ENCODE data around the gene SHE.
"Not testable (repeated sequence)": the region's sequence is repeated elsewhere in the genome, so short reads cannot be mapped to it uniquely, and the experiment has no call there.

The SHE gene

DNA sequence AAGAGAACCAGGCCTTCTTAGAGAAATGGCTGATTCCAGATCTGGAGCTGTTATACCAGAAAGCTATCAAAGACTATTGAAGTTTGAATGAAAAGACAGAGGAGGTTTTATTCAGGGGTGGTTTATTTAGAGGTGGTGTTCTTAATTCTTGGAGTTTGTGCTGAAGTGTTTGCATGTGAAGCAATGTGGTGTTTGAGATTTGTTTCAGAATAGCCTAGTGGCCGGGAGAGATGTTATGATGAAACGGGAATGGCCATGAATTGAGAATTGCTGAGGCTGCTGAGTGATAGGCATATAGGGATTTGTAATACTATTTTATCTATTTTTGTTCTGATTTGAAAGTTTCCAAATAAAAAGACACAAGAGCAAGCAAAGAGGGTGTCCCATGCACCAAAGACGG, 10.5 kb upstream of the SHE start:
- DNase-seq: no peak

DNA sequence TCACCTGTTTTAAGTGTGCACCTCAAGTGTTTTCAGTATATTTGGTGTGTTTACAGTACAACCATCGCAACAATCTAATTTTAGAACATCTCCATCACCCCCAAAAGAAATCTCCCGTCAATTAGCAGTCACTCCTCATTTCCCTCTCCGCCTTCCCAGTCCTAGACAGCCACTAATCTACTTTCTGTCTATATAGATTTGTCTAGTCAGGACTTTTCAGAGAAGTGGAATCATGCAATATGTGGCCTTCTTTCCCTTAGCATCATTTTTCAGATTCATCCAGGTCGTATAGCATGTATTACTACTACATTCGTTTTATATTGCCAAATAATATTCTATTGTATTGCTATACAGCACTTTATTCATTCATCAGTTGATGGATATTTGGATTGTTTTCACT, 1.7 kb upstream of the SHE start:
- DNase-seq: no peak

DNA sequence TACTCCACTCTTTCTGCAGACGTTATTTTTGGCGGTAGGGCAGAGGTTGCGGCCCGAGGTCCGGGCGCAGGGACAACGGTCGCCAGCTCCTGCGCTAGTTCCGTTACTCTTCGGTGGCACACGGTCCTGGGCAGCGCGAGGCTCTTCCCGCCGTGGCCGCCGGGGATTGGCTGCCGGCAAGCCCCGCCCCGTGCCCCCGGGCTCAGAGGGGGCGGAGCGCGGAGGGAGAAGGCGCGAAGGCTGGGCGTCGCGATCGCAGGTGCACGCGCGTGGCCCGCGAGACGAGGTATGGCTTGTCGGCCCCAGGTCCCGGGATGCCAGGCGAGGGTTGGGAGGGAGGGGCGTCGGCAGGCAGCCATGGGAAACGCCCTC, 518 bp upstream of the SHE start:
- no peak for DNase-seq

DNA sequence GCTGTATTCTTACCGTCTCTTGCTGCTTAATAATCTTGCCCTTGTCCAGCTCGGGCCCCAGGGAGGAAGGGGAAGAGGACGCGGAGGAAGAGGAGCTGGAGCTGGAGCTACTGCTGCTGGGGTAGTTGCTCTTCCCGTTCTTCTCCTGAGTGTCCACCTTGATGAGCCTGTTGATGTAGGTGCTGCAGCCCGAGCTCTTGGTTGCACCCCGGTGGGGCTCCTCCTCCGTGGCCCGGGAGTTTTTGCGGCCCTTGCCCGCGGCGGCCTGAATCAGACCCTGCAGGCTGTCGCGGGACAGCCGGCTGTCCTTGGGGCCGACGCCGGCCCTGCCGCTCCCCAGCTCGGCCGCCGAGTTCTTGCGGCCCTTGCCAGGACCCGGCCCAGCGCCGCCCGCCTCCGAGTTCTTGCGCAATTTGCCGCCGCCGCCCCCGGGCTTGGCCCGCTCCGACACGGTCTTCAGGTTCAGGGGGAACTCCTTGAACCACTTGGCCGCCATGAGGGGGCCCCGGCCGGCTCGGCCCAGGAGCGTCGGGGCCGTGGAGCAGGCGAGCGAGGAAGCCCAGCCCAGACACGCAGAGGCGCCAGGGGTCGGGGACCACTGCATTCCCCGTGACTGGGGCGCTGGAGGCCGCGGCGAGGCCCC, 668 bp downstream of the SHE start:
- DNase-seq: no peak

DNA sequence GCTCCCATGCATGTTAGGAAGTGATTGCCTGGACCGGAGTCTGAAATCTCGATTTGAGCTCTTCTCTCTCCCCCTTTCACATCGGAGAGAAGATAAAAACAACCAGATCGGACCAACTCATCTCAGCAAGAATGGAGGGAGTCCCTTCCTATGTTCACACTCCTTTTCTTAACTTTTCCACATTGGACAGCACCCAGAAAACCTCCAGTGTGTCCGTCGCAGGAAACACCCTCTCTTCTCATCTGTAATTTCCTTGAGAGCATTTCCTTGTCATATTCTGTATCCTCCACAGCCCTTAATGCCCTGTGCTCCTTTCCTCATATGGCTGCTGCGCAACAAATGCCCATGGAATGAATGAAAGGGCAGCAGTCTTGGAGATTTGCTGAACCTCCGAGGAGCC, 1.7 kb downstream of the SHE start:
- no peak for DNase-seq

DNA sequence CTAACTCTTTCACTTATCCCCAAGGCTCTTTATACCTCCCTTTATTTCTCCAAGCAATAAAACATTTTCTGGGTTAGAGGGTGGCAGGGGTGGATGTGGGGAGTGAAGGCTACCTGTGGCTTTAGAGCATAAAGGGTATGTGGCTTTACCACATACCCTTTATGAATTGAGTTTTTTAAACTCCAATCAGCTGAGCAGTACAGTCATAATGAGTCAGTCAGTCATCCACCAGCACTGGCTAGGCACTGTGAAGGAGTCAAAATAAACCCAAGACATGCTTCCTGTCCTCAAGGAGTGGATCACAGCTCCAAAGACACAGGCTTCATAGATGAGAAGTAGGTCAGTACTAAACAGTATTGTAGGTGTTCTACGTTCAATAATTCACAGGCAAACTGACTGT, 2.8 kb downstream of the SHE start:
- DNase-seq: no peak

DNA sequence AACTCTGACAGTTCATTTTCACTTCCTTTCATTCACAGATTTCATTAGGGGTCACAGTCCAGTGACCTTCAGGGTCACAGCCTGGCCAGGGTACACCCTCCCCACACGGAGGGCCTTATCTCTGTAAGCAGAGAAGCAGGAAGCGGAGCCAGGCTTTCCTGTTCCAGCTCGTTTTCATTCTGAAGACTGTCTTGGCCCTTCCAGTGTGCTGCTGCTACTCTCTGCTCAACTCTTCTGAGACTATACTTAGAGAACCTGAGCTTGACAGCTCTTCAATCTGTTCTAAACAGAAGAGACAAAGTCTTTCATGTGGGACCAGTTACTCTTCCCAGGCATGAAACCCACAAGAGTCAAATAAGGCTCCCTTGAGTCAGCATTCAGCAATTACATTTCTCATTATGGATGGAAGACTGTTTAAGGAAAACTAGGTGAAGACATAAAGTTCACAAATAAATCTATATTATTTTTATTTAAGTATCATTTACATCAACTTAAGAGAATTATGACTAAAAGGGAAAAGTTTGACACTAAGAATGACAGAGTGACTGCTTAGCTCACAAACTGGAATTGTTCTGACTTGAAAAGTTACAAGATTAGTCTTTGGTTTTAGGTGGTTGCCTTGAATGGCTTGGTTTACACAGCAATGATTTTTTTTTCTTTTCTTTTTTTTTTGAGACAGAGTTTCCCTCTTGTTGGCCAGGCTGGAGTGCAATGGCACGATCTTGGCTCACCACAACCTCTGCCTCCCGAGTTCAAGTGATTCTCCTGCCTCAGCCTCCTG, 5.0 kb downstream of the SHE start:
- DNase-seq: no peak

DNA sequence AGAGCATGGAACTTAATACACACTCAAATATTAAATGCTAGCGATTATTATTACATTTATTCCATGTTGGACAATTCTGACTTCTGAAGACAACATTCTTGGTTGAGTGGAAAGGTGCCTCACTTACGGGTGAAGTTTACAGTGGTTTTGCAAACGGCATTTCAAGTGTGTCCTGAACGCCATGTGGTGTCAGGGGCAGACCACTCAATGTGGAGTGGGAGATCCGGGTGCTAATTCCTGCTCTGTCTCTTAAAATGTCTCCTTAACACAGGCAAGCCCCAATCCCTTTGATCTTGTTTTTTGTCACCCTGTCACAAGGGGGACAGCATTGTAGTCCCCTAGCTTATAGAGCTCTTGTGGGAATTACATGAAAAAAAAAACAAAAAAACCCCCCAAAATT, 5.8 kb downstream of the SHE start:
- DNase-seq: no peak

DNA sequence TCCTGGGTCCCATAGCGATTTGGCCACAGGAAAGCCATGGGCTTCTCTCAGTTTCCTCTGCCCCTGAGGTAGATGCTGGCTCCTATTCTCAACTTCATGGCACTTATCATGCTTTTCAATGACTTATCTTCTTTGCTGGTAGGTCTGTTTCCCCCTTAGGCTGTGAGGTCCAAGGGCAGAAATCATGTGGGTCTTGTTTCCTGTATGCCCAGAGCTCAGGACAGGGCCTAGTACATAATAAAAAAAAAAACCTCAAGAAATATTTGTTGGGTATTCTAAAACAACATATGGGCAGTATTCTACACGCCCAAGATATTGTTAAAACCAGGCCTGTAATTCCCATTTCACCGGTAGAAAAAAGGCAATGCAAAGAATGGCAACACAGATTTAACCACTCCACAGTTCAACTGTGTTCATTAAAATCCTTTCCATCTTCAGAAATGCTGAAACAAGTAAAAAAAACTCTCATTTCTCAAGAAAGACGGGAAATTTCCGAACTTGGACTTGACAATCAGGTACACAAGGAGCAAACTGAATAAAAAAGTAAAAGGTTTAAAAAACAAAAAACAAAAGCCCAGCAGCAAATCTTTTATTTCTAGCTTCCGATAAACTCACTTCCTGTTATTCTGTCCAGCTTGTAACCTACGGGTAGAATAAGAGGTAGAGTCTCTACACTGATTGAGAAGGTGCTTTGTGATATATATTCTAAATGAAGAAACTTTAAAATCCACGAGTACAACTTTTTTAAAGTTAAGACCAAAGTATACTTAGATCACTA, 6.5 kb downstream of the SHE start:
- no peak for DNase-seq

DNA sequence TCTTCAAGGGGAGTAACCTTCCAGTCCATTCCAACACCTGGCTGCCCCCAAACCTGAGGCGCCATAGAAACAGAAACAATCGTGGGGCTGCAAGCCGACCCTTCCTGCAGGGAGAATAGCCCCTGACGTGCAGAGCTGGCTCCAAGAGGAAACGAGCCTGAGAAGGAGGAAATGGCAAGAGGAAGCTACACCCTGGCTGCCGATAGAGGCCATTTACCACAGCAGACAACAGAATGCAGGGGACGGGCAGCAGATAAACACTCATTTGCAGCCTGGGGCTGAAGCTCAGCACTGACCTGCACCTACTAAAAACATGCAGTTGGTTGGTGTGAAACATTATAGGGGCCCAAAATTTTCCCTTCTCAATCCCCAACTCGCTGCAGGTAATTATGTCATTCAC, 8.9 kb downstream of the SHE start:
- DNase-seq: no peak

DNA sequence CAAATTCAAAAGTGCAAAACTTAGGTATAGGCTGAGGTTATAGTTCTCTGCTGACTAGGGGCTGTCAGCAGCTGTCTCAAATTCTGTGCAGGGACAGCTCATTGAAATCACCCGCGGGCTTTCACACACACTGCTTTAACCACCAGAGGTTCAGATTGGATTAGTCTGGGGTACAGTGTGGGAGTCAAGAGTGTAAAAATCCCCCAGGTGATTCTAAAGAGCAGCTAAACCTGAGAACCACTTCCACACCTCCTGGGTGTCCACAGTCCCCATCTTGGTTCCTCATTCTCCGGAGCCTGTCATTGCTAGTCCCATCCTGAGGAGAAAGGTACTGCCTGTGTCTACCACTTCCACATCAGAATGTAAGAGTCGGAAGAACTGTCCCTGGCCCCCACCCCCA, 10.1 kb downstream of the SHE start:
- no peak for DNase-seq

DNA sequence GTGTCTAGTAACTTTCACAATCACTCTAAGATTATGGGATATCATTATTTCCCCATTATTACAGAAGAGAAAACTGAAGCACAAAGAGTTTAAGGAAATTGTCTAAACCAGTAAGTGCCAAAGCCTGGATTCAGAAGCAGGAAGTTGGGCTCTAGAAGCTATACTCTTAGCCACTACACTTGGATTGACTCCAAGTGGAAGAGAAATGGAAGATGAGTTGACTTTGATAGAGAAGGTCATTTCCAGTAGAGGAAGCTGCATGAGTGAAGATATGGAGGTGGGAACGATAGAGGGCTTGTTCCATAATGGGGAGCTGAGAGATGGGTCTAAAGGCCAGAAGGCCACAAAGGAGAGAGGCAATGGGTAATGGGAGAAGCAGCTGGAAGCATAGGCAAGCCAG, 11.9 kb downstream of the SHE start:
- DNase-seq: no peak

DNA sequence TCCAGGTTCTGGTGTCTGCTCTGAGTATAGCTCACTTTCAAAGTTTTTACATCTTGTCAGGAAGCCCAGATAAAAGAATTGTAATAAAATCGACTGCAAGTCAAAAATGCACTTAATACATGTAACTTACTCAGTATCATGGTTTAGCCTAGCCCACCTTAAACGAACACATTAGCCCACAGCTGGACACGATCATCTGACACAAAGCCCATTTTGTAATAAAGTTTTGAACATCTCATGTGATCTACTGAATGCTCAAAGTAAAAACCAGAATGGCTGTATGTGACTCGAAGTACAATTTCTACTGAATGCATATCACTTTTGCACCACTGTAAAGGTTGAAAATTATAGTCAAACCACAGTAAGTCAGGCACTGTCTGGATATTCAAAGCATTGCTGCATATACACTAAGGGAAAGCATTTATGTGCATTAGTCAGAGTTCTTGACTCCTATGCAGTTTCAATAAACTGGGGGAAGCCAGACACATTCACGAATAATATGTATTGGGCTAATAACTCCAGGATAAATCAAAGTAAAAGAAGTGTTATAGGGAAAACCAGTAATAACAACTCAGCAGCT, 12.4 kb downstream of the SHE start:
- DNase-seq: no peak

DNA sequence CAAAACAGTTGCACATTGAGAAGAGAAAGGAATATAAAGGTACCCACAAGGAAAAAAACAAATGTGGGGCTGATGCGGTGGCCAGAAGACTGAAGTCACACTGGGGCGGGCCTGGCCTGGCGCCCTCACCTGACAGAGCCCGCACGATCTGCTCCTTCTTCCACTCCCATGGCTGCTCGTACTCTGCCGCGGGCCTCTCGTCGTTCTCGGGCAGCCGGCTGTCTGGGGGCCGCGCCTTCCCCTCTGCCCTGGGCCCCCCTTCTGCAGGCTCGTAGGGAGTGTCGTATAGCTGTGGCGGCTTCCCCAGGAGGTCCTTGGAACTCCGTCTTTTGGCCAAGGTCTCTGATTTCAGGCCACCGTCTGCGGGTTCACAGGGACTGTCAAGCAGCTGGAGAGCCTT, 13.3 kb downstream of the SHE start:
- no peak for DNase-seq

DNA sequence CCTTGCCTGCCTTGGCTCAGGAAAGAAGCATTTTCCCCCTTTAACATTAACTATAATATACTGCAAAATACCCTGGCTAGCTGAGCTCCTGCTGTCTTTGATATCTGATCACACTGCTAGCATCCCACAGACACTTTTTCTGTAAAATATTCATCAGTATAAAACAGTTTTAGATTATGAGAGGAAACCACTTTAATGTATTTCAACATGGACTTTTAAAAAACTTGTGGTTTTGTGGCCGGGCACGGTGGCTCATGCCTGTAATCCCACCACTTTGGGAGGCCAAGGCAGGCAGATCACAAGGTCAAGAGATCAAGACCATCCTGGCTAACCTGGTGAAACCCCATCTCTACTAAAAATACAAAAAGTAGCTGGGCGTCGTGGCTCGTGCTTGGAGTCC, 15.5 kb downstream of the SHE start:
- not testable (repeated sequence) for DNase-seq

DNA sequence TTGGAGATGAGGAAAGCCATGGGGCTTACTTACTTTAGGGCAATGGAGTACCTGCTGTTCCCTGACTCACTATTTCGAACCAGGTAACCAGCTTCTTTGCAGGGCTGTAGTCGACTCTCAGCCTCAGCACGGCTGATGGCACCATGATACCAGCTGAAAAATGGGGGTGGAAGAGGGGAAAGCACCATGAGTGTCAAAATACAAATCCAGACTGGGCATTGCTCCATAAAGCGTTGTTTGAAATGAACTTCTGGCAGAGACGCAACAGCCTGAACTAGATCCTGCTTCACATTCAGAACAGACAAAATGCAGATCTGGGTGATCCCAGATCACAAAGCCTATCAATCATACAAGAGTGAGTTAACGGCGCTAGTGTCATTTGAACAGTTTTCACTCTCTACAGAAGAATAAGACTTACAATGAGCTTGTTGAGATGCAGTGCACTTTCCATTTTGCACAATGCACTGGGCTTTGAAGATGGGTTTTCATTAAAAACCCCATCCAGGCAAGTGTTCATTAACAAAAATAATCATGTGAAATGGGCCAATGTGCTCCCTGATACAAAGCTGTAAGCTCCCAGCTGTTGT, 16.2 kb downstream of the SHE start:
- no peak for DNase-seq

DNA sequence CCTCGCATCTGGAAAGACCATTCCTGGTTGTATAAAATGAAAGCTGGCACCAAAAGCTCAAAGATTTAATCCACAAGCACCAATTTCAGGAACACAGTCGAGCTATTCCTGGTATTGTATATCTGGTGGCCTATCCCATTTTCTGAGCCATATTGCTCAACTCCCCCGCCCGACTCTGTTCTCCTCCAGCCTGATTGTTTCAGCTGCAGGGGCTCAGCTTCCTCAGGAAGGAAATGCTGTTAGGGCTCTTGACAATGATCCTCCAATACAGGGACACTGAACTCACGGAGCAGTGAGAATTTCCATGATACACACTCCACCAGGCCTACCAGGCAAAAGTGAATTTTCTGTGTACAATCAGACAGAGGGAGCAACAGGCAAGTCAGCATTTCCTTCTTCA, 17.1 kb downstream of the SHE start:
- DNase-seq: no peak

DNA sequence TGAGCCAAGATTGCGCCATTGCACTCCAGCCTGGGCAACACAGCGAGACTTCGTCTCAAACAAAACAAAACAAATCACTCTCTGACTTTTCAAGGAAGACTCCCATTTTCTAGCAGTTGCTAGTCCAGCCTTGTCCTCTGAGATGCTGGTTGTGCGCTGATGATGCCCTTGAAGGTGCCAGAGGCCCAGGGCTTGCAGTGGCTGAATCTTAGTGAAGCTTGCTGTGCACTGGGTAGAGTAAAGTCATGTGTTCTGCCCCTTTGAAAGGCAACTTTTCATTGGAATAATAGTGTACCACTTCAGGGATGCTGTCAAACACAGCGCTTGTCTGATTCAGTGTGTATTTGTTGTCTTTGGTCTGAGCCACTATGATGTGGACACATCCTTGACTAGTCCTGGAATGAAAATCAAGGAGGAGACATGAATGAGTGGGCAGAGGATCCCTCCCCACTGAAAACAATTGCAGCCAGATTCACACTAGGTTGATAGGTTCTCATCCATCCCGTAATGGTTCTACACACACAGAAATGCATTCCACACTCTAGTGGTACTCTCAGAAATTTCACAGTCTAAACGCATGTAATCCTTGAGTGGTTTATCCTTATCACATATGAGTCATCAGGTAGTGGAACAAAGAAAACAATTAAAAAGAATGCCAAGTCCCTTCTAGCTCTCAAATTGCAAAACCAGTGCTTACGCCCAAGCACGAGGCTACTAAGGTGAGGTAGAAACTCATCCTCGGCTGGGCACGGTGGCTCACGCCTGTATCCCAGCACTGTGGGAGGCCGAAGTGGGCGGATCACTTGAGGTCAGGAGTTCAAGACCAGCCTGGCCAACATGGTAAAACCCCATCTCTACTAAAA, 18.0 kb downstream of the SHE start:
- no peak for DNase-seq

DNA sequence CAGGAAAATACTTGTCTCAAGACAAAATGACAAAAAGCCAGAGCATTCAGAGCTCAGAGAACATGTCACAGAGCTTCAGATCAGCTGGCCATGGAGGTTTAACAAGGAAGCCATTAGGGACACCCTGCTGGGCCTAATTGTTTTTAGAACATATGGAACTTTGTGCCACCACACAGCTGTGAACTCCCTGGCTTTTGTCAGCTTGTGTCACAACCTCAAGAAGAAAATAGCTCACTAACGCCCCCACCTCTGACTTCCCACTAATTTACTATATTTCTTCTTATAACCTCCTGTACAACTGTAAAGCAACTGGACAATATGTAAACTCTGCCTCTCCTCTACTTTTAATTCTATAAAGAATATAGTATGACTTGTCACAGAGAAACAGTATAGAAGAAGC, 21.2 kb downstream of the SHE start:
- no peak for DNase-seq

DNA sequence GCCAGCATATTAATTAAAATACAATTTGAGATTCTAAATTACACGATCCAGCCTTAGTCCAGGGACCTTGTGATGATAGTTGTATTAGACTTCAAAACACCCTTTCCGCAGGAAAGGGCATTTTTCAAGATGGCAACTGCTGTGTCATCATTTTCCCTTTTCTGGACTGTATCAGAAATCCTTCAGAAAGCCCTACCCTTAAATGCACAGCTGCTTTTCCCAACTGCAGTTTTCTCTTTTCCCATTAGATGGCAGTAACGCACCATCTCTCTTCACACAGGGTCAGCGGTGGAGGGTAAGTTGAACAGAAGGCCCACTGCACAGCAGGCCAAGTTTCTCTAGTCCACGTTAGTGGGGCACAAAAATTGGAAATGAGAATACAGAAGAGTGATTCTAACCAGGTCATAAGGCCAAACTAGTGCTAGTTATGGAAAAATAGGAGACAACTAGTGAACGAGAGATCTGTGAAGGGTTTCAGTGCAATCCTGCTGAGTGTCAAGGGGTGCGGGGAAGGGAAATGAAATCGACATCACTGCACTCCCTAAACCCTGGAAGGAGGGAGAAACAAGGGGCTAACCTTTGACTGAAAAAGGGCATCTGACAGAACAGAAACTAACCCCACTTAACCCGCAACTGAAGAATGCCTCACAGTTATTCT, 22.3 kb downstream of the SHE start:
- peak; percentile 44 for DNase-seq

DNA sequence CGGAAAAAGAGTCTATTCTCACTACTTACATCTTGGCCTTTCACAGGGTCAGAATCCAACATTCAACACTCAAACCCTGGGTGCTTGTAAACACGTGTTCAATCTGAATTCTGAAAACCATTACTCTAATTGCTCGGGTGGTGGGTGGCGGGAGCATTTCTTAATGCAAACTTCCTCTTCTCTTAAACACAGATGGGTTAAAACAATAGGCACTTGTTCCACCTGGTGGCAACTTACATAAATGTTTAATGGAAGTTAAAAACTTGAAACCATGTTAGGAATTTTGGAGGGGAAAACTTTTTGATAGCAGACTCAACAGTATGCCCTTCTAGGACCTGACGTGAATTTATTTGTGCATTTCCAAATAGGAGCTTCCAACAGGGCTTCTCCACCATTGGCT, 23.6 kb downstream of the SHE start:
- DNase-seq: no peak

DNA sequence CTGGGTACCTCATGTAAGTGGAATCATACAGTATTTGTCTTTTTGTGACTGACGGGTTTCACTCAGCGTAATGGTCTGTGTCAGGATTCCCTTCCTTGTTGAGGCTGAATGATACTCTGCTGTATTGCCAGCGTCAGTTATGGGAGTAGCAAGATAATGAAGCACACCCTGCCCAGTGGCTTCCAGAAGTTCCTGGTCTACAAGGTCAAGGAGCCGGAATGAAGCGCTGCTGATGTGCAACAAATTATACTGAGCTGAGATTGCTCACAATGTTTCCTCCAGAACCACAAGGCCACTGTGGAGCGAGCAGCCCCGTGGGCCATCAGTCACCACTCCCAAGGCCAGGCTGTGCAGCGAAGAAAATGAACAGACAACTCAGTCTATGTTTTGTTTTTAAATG, 24.2 kb downstream of the SHE start:
- DNase-seq: no peak

Measured in activated T-cell treated with anti-CD3 and anti-CD28 coated beads, Interleukin-2, amount 50 U/mL, for 1 hour (primary cell).